ENCODE data around the gene CYP2C9.
"Not testable (repeated sequence)": the region's sequence is repeated elsewhere in the genome, so short reads cannot be mapped to it uniquely, and the experiment has no call there.

The CYP2C9 gene

GRCh38 chr10:94938383-94938782, at the start of gene CYP2C9:
TSS of gene CYP2C9 (plus strand) at chr10:94938658. CDS start at chr10:94938683, 25 bp downstream.
- Mint-ChIP-seq H3K9me3 (peaks cover 15% of the 10 kb centered on the region), H3K4me3 (no peak within 1 kb of the TSS), H3K4me1 (ENCODE audit: low read depth) (no peaks in the 10 kb centered on the region), H3K27ac (no peak within 1 kb of the TSS), H3K27me3 (no peaks in the 10 kb centered on the region), H3K36me3 (ENCODE audit: low read depth) (no peaks in the 10 kb centered on the region)
- DNase-seq, result no peak

- Mint-ChIP-seq H3K4me1 (ENCODE audit: low read depth) (no peaks in the 10 kb centered on the region), H3K27me3 (no peaks in the 10 kb centered on the region), H3K9me3 (peaks cover 3% of the 10 kb centered on the region), H3K27ac (no peak overlapping the region), H3K4me3 (no peak overlapping the region), H3K36me3 (ENCODE audit: low read depth) (no peaks in the 10 kb centered on the region)
- DNase-seq, result no peak
These were observed 49.3 kb upstream of the CYP2C9 start for GRCh38 chr10:94889123-94889522.

GRCh38 chr10:94890264-94891022, 48.0 kb upstream of the CYP2C9 start:
- no peaks in the 10 kb centered on the region for H3K4me1 Mint-ChIP-seq (ENCODE audit: low read depth)
- no peak overlapping the region for H3K4me3 Mint-ChIP-seq
- H3K27me3 Mint-ChIP-seq, result no peaks in the 10 kb centered on the region
- no peak for DNase-seq
- H3K36me3 Mint-ChIP-seq (ENCODE audit: low read depth), result no peaks in the 10 kb centered on the region
- H3K27ac Mint-ChIP-seq, result no peak overlapping the region
- H3K9me3 Mint-ChIP-seq, result peaks cover 7% of the 10 kb centered on the region

- H3K9me3 Mint-ChIP-seq; H3K4me1 Mint-ChIP-seq (ENCODE audit: low read depth); H3K4me3 Mint-ChIP-seq; DNase-seq; H3K27ac Mint-ChIP-seq; H3K36me3 Mint-ChIP-seq (ENCODE audit: low read depth); H3K27me3 Mint-ChIP-seq: not testable (repeated sequence)
These were observed 40.0 kb upstream of the CYP2C9 start for GRCh38 chr10:94898414-94898813.

GRCh38 chr10:94902080-94902479, 36.4 kb upstream of the CYP2C9 start:
- Mint-ChIP-seq H3K9me3 (no peaks in the 10 kb centered on the region), H3K27ac (no peak overlapping the region), H3K36me3 (ENCODE audit: low read depth) (no peaks in the 10 kb centered on the region), H3K27me3 (no peaks in the 10 kb centered on the region), H3K4me1 (ENCODE audit: low read depth) (no peaks in the 10 kb centered on the region), H3K4me3 (no peak overlapping the region)
- no peak for DNase-seq

GRCh38 chr10:94902570-94902969, 35.9 kb upstream of the CYP2C9 start:
- Mint-ChIP-seq H3K4me3 (no peak overlapping the region), H3K27me3 (no peaks in the 10 kb centered on the region), H3K36me3 (ENCODE audit: low read depth) (no peaks in the 10 kb centered on the region), H3K4me1 (ENCODE audit: low read depth) (no peaks in the 10 kb centered on the region), H3K27ac (no peak overlapping the region), H3K9me3 (no peaks in the 10 kb centered on the region)
- DNase-seq, result no peak

- H3K4me1 Mint-ChIP-seq (ENCODE audit: low read depth); H3K4me3 Mint-ChIP-seq; DNase-seq; H3K36me3 Mint-ChIP-seq (ENCODE audit: low read depth); H3K27ac Mint-ChIP-seq; H3K9me3 Mint-ChIP-seq; H3K27me3 Mint-ChIP-seq: not testable (repeated sequence)
These were observed 33.8 kb upstream of the CYP2C9 start for GRCh38 chr10:94904506-94905148.

- H3K4me3 Mint-ChIP-seq, result no peak overlapping the region
- H3K9me3 Mint-ChIP-seq, result peaks cover 23% of the 10 kb centered on the region
- no peak overlapping the region for H3K27ac Mint-ChIP-seq
- H3K27me3 Mint-ChIP-seq, result no peaks in the 10 kb centered on the region
- DNase-seq, result no peak
- no peaks in the 10 kb centered on the region for H3K4me1 Mint-ChIP-seq (ENCODE audit: low read depth)
- no peaks in the 10 kb centered on the region for H3K36me3 Mint-ChIP-seq (ENCODE audit: low read depth)
These were observed 22.0 kb upstream of the CYP2C9 start for GRCh38 chr10:94916423-94916822.

GRCh38 chr10:94936721-94937120, 1.7 kb upstream of the CYP2C9 start:
- no peak overlapping the region for H3K4me3 Mint-ChIP-seq
- peaks cover 6% of the 10 kb centered on the region for H3K9me3 Mint-ChIP-seq
- no peaks in the 10 kb centered on the region for H3K36me3 Mint-ChIP-seq (ENCODE audit: low read depth)
- H3K27me3 Mint-ChIP-seq, result no peaks in the 10 kb centered on the region
- DNase-seq, result no peak
- H3K27ac Mint-ChIP-seq, result no peak overlapping the region
- H3K4me1 Mint-ChIP-seq (ENCODE audit: low read depth), result no peaks in the 10 kb centered on the region

- not testable (repeated sequence) for H3K27ac Mint-ChIP-seq; H3K27me3 Mint-ChIP-seq; H3K4me1 Mint-ChIP-seq (ENCODE audit: low read depth); H3K36me3 Mint-ChIP-seq (ENCODE audit: low read depth); DNase-seq; H3K4me3 Mint-ChIP-seq
- H3K9me3 Mint-ChIP-seq, result peaks cover 18% of the 10 kb centered on the region
These were observed 5.1 kb downstream of the CYP2C9 start for GRCh38 chr10:94943432-94944103.

GRCh38 chr10:94946181-94946580, 7.7 kb downstream of the CYP2C9 start:
- H3K4me1 Mint-ChIP-seq (ENCODE audit: low read depth); H3K27me3 Mint-ChIP-seq; H3K27ac Mint-ChIP-seq; H3K36me3 Mint-ChIP-seq (ENCODE audit: low read depth); DNase-seq; H3K4me3 Mint-ChIP-seq: not testable (repeated sequence)
- H3K9me3 Mint-ChIP-seq, result peaks cover 20% of the 10 kb centered on the region

GRCh38 chr10:94963901-94964300, 25.4 kb downstream of the CYP2C9 start:
- Mint-ChIP-seq H3K36me3 (ENCODE audit: low read depth) (no peaks in the 10 kb centered on the region), H3K9me3 (no peaks in the 10 kb centered on the region), H3K4me1 (ENCODE audit: low read depth) (no peaks in the 10 kb centered on the region), H3K4me3 (no peak overlapping the region), H3K27me3 (no peaks in the 10 kb centered on the region), H3K27ac (no peak overlapping the region)
- DNase-seq, result no peak

- no peak for DNase-seq
These were observed 45.1 kb downstream of the CYP2C9 start for GRCh38 chr10:94983555-94983954.

GRCh38 chr10:94989192-94989591, 50.7 kb downstream of the CYP2C9 start:
- no peaks in the 10 kb centered on the region for H3K27me3 Mint-ChIP-seq

More at GRCh38 chr10:94983555-94983954, 45.1 kb downstream of the CYP2C9 start:
- Mint-ChIP-seq H3K9me3 (peaks cover 9% of the 10 kb centered on the region), H3K27me3 (no peaks in the 10 kb centered on the region), H3K27ac (no peak overlapping the region), H3K36me3 (ENCODE audit: low read depth) (no peaks in the 10 kb centered on the region), H3K4me1 (ENCODE audit: low read depth) (no peaks in the 10 kb centered on the region), H3K4me3 (no peak overlapping the region)

More at GRCh38 chr10:94989192-94989591, 50.7 kb downstream of the CYP2C9 start:
- H3K36me3 Mint-ChIP-seq (ENCODE audit: low read depth), result no peaks in the 10 kb centered on the region
- H3K4me3 Mint-ChIP-seq, result no peak overlapping the region
- H3K4me1 Mint-ChIP-seq (ENCODE audit: low read depth), result no peaks in the 10 kb centered on the region
- H3K27ac Mint-ChIP-seq, result no peak overlapping the region
- H3K9me3 Mint-ChIP-seq, result peaks cover 25% of the 10 kb centered on the region
- DNase-seq, result no peak

Measured in activated T-cell treated with anti-CD3 and anti-CD28 coated beads, Interleukin-2, amount 50 U/mL, for 24 hours (primary cell).